Measurements from ENCODE around the gene LENEP.

The LENEP gene

GRCh38 chr1:155007251-155007828 is 14.0 kb downstream of the LENEP start:
- Histone ChIP-seq H3K9ac (ENCODE audit: low read length) (no peak overlapping the region), H3F3A (ENCODE audit: insufficient read depth, low read length) (peaks cover 26% of the 10 kb centered on the region), H3K36me3 (replicated peaks; ENCODE audit: insufficient read depth, low read length) (no peaks in the 10 kb centered on the region), H4K20me1 (ENCODE audit: insufficient read depth, low read length) (no peaks in the 10 kb centered on the region), H3K27ac (ENCODE audit: low read length) (no peak overlapping the region), H3K79me2 (ENCODE audit: low read length) (peaks cover 91% of the 10 kb centered on the region), H3K4me2 (ENCODE audit: low read depth, low read length) (no peak overlapping the region), H3K4me1 (ENCODE audit: low read length) (peaks cover 24% of the 10 kb centered on the region), H3K4me3 (ENCODE audit: low read length) (no peak overlapping the region), H3K9me3 (replicated peaks; ENCODE audit: insufficient read depth, low read length) (no peaks in the 10 kb centered on the region), H2AFZ (ENCODE audit: low read length) (no peak overlapping the region), H3K27me3 (replicated peaks; ENCODE audit: insufficient read depth, low read length) (no peaks in the 10 kb centered on the region), H3K9me2 (replicated peaks; ENCODE audit: insufficient read depth, low read length) (no peaks in the 10 kb centered on the region)
- TF ChIP-seq EZH2 (optimal IDR thresholded peaks at IDR 0.05; ENCODE audit: low read depth, low read length) (no peak), CTCF (IDR thresholded peaks at IDR 0.05; ENCODE audit: low read length) (no peak), EZH2phosphoT487 (IDR thresholded peaks at IDR 0.05; ENCODE audit: low read length) (no peak)
- DNase-seq: no peak

GRCh38 chr1:155008015-155008941 is 14.9 kb downstream of the LENEP start:
- no peak overlapping the region for H3K9ac ChIP-seq (ENCODE audit: low read length)
- no peak overlapping the region for H3K4me3 ChIP-seq (ENCODE audit: low read length)

GRCh38 chr1:155009221-155009711 is 15.9 kb downstream of the LENEP start:
- Histone ChIP-seq H3K4me3 (ENCODE audit: low read length) (no peak overlapping the region), H3K4me2 (ENCODE audit: low read depth, low read length) (no peak overlapping the region), H3K4me1 (ENCODE audit: low read length) (peaks cover 21% of the 10 kb centered on the region), H3K9me2 (replicated peaks; ENCODE audit: insufficient read depth, low read length) (no peaks in the 10 kb centered on the region), H3K9me3 (replicated peaks; ENCODE audit: insufficient read depth, low read length) (no peaks in the 10 kb centered on the region), H3F3A (ENCODE audit: insufficient read depth, low read length) (peaks cover 19% of the 10 kb centered on the region), H3K27ac (ENCODE audit: low read length) (no peak overlapping the region), H4K20me1 (ENCODE audit: insufficient read depth, low read length) (no peaks in the 10 kb centered on the region), H2AFZ (ENCODE audit: low read length) (no peak overlapping the region), H3K79me2 (ENCODE audit: low read length) (peaks cover 81% of the 10 kb centered on the region), H3K27me3 (replicated peaks; ENCODE audit: insufficient read depth, low read length) (no peaks in the 10 kb centered on the region), H3K36me3 (replicated peaks; ENCODE audit: insufficient read depth, low read length) (no peaks in the 10 kb centered on the region; the same call in 1 of the 2 replicates), H3K9ac (ENCODE audit: low read length) (no peak overlapping the region)
- DNase-seq: no peak
- no peak for TF ChIP-seq EZH2phosphoT487 (IDR thresholded peaks at IDR 0.05; ENCODE audit: low read length)
- TF ChIP-seq CTCF (IDR thresholded peaks at IDR 0.05; ENCODE audit: low read length): no peak
- no peak for TF ChIP-seq EZH2 (optimal IDR thresholded peaks at IDR 0.05; ENCODE audit: low read depth, low read length)

More at GRCh38 chr1:155008015-155008941, 14.9 kb downstream of the LENEP start:
- DNase-seq: no peak
- H2AFZ ChIP-seq (ENCODE audit: low read length): no peak overlapping the region
- no peaks in the 10 kb centered on the region for H4K20me1 ChIP-seq (ENCODE audit: insufficient read depth, low read length)
- no peaks in the 10 kb centered on the region for H3K9me3 ChIP-seq (replicated peaks; ENCODE audit: insufficient read depth, low read length)
- no peaks in the 10 kb centered on the region for H3K27me3 ChIP-seq (replicated peaks; ENCODE audit: insufficient read depth, low read length)
- H3K9me2 ChIP-seq (replicated peaks; ENCODE audit: insufficient read depth, low read length): no peaks in the 10 kb centered on the region
- H3K4me1 ChIP-seq (ENCODE audit: low read length): peaks cover 24% of the 10 kb centered on the region
- peaks cover 21% of the 10 kb centered on the region for H3F3A ChIP-seq (ENCODE audit: insufficient read depth, low read length)
- TF ChIP-seq EZH2phosphoT487 (IDR thresholded peaks at IDR 0.05; ENCODE audit: low read length) (no peak), EZH2 (optimal IDR thresholded peaks at IDR 0.05; ENCODE audit: low read depth, low read length) (no peak), CTCF (IDR thresholded peaks at IDR 0.05; ENCODE audit: low read length) (no peak)
- no peaks in the 10 kb centered on the region for H3K36me3 ChIP-seq (replicated peaks; ENCODE audit: insufficient read depth, low read length)
- peaks cover 90% of the 10 kb centered on the region for H3K79me2 ChIP-seq (ENCODE audit: low read length)
- H3K27ac ChIP-seq (ENCODE audit: low read length): no peak overlapping the region
- no peak overlapping the region for H3K4me2 ChIP-seq (ENCODE audit: low read depth, low read length)
